Activated CD8-positive, alpha-beta T cell treated with anti-CD3 and anti-CD28 coated beads, Interleukin-2, amount 10 ng/mL, durations not matched to agents 7 days and 5 days (primary cell): ENCODE data around the gene MEIS2. TPM values are rescaled to one million over a fixed set of nuclear protein-coding genes. Genes with fewer than 3 reads are reported as not detected.

ENCODE experiments used
- ATAC-seq: fragments of 150-1000 bp; cut with Tn5 transposase; one replicate; pipeline ENCODE4 v1.10.0; 2021; ENCODE audit warnings: moderate library complexity
- CTCF ChIA-PET: fragments of 350-600 bp; sonication (Branson Sonifier 250); formaldehyde crosslinking; loops from one replicate; lab custom pipeline; 2021; ENCODE audit warnings: antibody characterized with exemption; lab: Charles Lee
- POLR2A ChIA-PET: fragments of 350-600 bp; sonication (Branson Sonifier 250); formaldehyde crosslinking; loops from one replicate; lab custom pipeline; 2021; ENCODE audit warnings: antibody characterized with exemption; lab: Charles Lee
- DNase-seq: peaks from one replicate; pipeline ENCODE4 v3.0.0-alpha.2; 2020
- H3K27ac Mint-ChIP-seq: one replicate; pipeline ENCODE4 v1.8.0; 2021; ENCODE audit warnings: mild to moderate bottlenecking, mixed read lengths
- H3K27me3 Mint-ChIP-seq: one replicate; pipeline ENCODE4 v1.8.0; 2021; ENCODE audit warnings: low read depth, mixed read lengths
- H3K36me3 Mint-ChIP-seq: one replicate; pipeline ENCODE4 v1.8.0; 2021; ENCODE audit warnings: low read depth, mixed read lengths
- H3K4me1 Mint-ChIP-seq: one replicate; pipeline ENCODE4 v1.8.0; 2021; ENCODE audit warnings: low read depth, mixed read lengths
- H3K4me3 Mint-ChIP-seq: one replicate; pipeline ENCODE4 v1.8.0; 2021; ENCODE audit warnings: mild to moderate bottlenecking, mixed read lengths
- H3K9me3 Mint-ChIP-seq: one replicate; pipeline ENCODE4 v1.8.0; 2022; ENCODE audit warnings: mixed read lengths; ENCODE audit not compliant: insufficient read depth
- total RNA-seq, 2 experiments: library from RNA; stranded (reverse); gene quantifications; one replicate each; pipeline ENCODE4 v1.2.3, GENCODE V29; 2021

MEIS2 gene
- total RNA-seq, 2 experiments from 2014 or later = not detected

GRCh38 chr15:36940636-36941260 is 159.6 kb downstream of the MEIS2 start:
- no peak overlapping the region for H3K27ac Mint-ChIP-seq
- DNase-seq (no peak), ATAC-seq (no peak)
- no peak overlapping the region for H3K4me3 Mint-ChIP-seq
- H3K4me1 Mint-ChIP-seq = no peaks in the 10 kb centered on the region
- CTCF ChIA-PET = no interaction called here
- no peaks in the 10 kb centered on the region for H3K9me3 Mint-ChIP-seq
- no peaks in the 10 kb centered on the region for H3K27me3 Mint-ChIP-seq
- POLR2A ChIA-PET = no interaction called here
- H3K36me3 Mint-ChIP-seq = no peaks in the 10 kb centered on the region

GRCh38 chr15:36940219-36940618 is 160.1 kb downstream of the MEIS2 start:
- ChIA-PET POLR2A (no interaction called here), CTCF (no interaction called here)
- H3K27me3 Mint-ChIP-seq = no peaks in the 10 kb centered on the region
- H3K27ac Mint-ChIP-seq = no peak overlapping the region
- no peaks in the 10 kb centered on the region for H3K9me3 Mint-ChIP-seq
- DNase-seq (no peak), ATAC-seq (no peak)
- H3K4me3 Mint-ChIP-seq = no peak overlapping the region
- no peaks in the 10 kb centered on the region for H3K36me3 Mint-ChIP-seq
- no peaks in the 10 kb centered on the region for H3K4me1 Mint-ChIP-seq

- Mint-ChIP-seq H3K36me3 (no peaks in the 10 kb centered on the region), H3K4me1 (no peaks in the 10 kb centered on the region), H3K27ac (no peak overlapping the region), H3K27me3 (no peaks in the 10 kb centered on the region), H3K9me3 (no peaks in the 10 kb centered on the region), H3K4me3 (no peak overlapping the region)
- ChIA-PET CTCF (no interaction called here), POLR2A (no interaction called here)
- DNase-seq = no peak
- ATAC-seq = no peak
Observed at GRCh38 chr15:36938764-36939163, 161.6 kb downstream of the MEIS2 start.

- Mint-ChIP-seq H3K4me3 (no peak overlapping the region), H3K36me3 (no peaks in the 10 kb centered on the region), H3K9me3 (no peaks in the 10 kb centered on the region), H3K27ac (no peak overlapping the region), H3K27me3 (no peaks in the 10 kb centered on the region), H3K4me1 (no peaks in the 10 kb centered on the region)
- DNase-seq (no peak), ATAC-seq (no peak)
- ChIA-PET POLR2A (no interaction called here), CTCF (no interaction called here)
Observed at GRCh38 chr15:36938131-36938530, 162.2 kb downstream of the MEIS2 start.

GRCh38 chr15:36936613-36937012 is 163.7 kb downstream of the MEIS2 start:
- ATAC-seq = no peak
- DNase-seq = no peak
- POLR2A ChIA-PET = no interaction called here
- Mint-ChIP-seq H3K9me3 (no peaks in the 10 kb centered on the region), H3K4me1 (no peaks in the 10 kb centered on the region), H3K36me3 (no peaks in the 10 kb centered on the region), H3K4me3 (no peak overlapping the region), H3K27me3 (no peaks in the 10 kb centered on the region), H3K27ac (no peak overlapping the region)
- CTCF ChIA-PET = no interaction called here

- Mint-ChIP-seq H3K9me3 (no peaks in the 10 kb centered on the region), H3K27me3 (no peaks in the 10 kb centered on the region), H3K4me3 (no peak overlapping the region), H3K4me1 (no peaks in the 10 kb centered on the region), H3K27ac (no peak overlapping the region), H3K36me3 (no peaks in the 10 kb centered on the region)
- ChIA-PET CTCF (no interaction called here), POLR2A (no interaction called here)
- ATAC-seq = no peak
- DNase-seq = no peak
Observed at GRCh38 chr15:36933255-36933990, 166.9 kb downstream of the MEIS2 start.

GRCh38 chr15:36932070-36932469 is 168.3 kb downstream of the MEIS2 start:
- no peak overlapping the region for H3K27ac Mint-ChIP-seq
- H3K27me3 Mint-ChIP-seq = no peaks in the 10 kb centered on the region
- no peaks in the 10 kb centered on the region for H3K9me3 Mint-ChIP-seq
- no peak overlapping the region for H3K4me3 Mint-ChIP-seq
- DNase-seq (no peak), ATAC-seq (no peak)
- ChIA-PET CTCF (no interaction called here), POLR2A (no interaction called here)
- H3K36me3 Mint-ChIP-seq = no peaks in the 10 kb centered on the region
- no peaks in the 10 kb centered on the region for H3K4me1 Mint-ChIP-seq

GRCh38 chr15:36931434-36931833 is 168.9 kb downstream of the MEIS2 start:
- Mint-ChIP-seq H3K27me3 (no peaks in the 10 kb centered on the region), H3K9me3 (no peaks in the 10 kb centered on the region), H3K27ac (no peak overlapping the region), H3K4me1 (no peaks in the 10 kb centered on the region), H3K4me3 (no peak overlapping the region), H3K36me3 (no peaks in the 10 kb centered on the region)
- ChIA-PET CTCF (no interaction called here), POLR2A (no interaction called here)
- ATAC-seq = no peak
- DNase-seq = no peak

- Mint-ChIP-seq H3K4me1 (no peaks in the 10 kb centered on the region), H3K27me3 (no peaks in the 10 kb centered on the region), H3K4me3 (no peak overlapping the region), H3K9me3 (no peaks in the 10 kb centered on the region), H3K36me3 (no peaks in the 10 kb centered on the region), H3K27ac (no peak overlapping the region)
- ChIA-PET POLR2A (no interaction called here), CTCF (no interaction called here)
- ATAC-seq (no peak), DNase-seq (no peak)
Observed at GRCh38 chr15:36926427-36926825, 173.9 kb downstream of the MEIS2 start.

GRCh38 chr15:36925653-36926426 is 174.5 kb downstream of the MEIS2 start:
- Mint-ChIP-seq H3K27ac (no peak overlapping the region), H3K9me3 (no peaks in the 10 kb centered on the region), H3K4me1 (no peaks in the 10 kb centered on the region), H3K36me3 (no peaks in the 10 kb centered on the region), H3K4me3 (no peak overlapping the region), H3K27me3 (no peaks in the 10 kb centered on the region)
- CTCF ChIA-PET = no interaction called here
- POLR2A ChIA-PET = no interaction called here
- ATAC-seq (no peak), DNase-seq (no peak)

- H3K27me3 Mint-ChIP-seq = no peaks in the 10 kb centered on the region
Observed at GRCh38 chr15:36925049-36925448, 175.3 kb downstream of the MEIS2 start.

GRCh38 chr15:36924034-36924433 is 176.3 kb downstream of the MEIS2 start:
- no peaks in the 10 kb centered on the region for H3K36me3 Mint-ChIP-seq

More at GRCh38 chr15:36925049-36925448, 175.3 kb downstream of the MEIS2 start:
- no peaks in the 10 kb centered on the region for H3K36me3 Mint-ChIP-seq
- DNase-seq = no peak
- no peak overlapping the region for H3K4me3 Mint-ChIP-seq
- H3K4me1 Mint-ChIP-seq = no peaks in the 10 kb centered on the region
- no peak for ATAC-seq
- ChIA-PET POLR2A (no interaction called here), CTCF (no interaction called here)
- H3K9me3 Mint-ChIP-seq = no peaks in the 10 kb centered on the region
- no peak overlapping the region for H3K27ac Mint-ChIP-seq

More at GRCh38 chr15:36924034-36924433, 176.3 kb downstream of the MEIS2 start:
- H3K27ac Mint-ChIP-seq = no peak overlapping the region
- CTCF ChIA-PET = no interaction called here
- POLR2A ChIA-PET = no interaction called here
- no peaks in the 10 kb centered on the region for H3K27me3 Mint-ChIP-seq
- DNase-seq (no peak), ATAC-seq (no peak)
- H3K4me3 Mint-ChIP-seq = no peak overlapping the region
- no peaks in the 10 kb centered on the region for H3K4me1 Mint-ChIP-seq
- no peaks in the 10 kb centered on the region for H3K9me3 Mint-ChIP-seq
